Frontal cortex (tissue), 4 donors: ENCODE measurements around the gene DLL1. TPM values are rescaled to one million over a fixed set of nuclear protein-coding genes. Genes with fewer than 3 reads are reported as not detected.

Experiments used
- DNase-seq, 2 donors: peaks; one replicate each; pipeline ENCODE4 v3.0.0; 2012; ENCODE audit warnings: low spot score in 2 of 2
- FAIRE-seq: peaks from 2 replicates; lab custom pipeline; 2012; peaks lifted over from hg19 to GRCh38; lab: Jason Lieb, UNC
- total RNA-seq: library from RNA; depleted of rRNA; stranded (reverse); fragments of >200 nt; gene quantifications from one replicate; pipeline ENCODE4 v1.2.3, GENCODE V29; 2014
- donor health status: control.
- donor health status: control.
- donor health status: control.

DLL1 gene
- total RNA-seq, 1 donor from 2014 or later, result 9.0 TPM

GRCh38 chr6:170254315-170255213, 36.3 kb downstream of the DLL1 start:
- DNase-seq, result no peak
- FAIRE-seq, result no peak

- DNase-seq (no peak), FAIRE-seq (no peak)
Measured at GRCh38 chr6:170253910-170254269, 37.0 kb downstream of the DLL1 start.

- DNase-seq (no peak), FAIRE-seq (no peak)
Measured at GRCh38 chr6:170253226-170253909, 37.5 kb downstream of the DLL1 start.

- FAIRE-seq (no peak), DNase-seq (no peak)
Measured at GRCh38 chr6:170251776-170252571, 38.9 kb downstream of the DLL1 start.

- DNase-seq, result no peak
Measured at GRCh38 chr6:170250981-170251775, 39.7 kb downstream of the DLL1 start.

GRCh38 chr6:170250455-170250854, 40.4 kb downstream of the DLL1 start:
- no peak for FAIRE-seq
- DNase-seq, result no peak

More at GRCh38 chr6:170250981-170251775, 39.7 kb downstream of the DLL1 start:
- no peak for FAIRE-seq

GRCh38 chr6:170249817-170250216, 41.1 kb downstream of the DLL1 start:
- FAIRE-seq, result no peak

GRCh38 chr6:170248861-170249600, 41.8 kb downstream of the DLL1 start:
- DNase-seq, result no peak
- no peak for FAIRE-seq

More at GRCh38 chr6:170249817-170250216, 41.1 kb downstream of the DLL1 start:
- DNase-seq, result no peak

- FAIRE-seq (no peak), DNase-seq (no peak)
Measured at GRCh38 chr6:170248111-170248805, 42.6 kb downstream of the DLL1 start.

GRCh38 chr6:170247178-170247701, 43.6 kb downstream of the DLL1 start:
- FAIRE-seq (no peak), DNase-seq (no peak)

GRCh38 chr6:170245475-170245992, 45.3 kb downstream of the DLL1 start:
- DNase-seq (no peak), FAIRE-seq (no peak)

- FAIRE-seq (no peak), DNase-seq (peak in 1 of 2 donors; percentile 66)
Measured at GRCh38 chr6:170244721-170245474, 46.0 kb downstream of the DLL1 start.

GRCh38 chr6:170243791-170244291, 47.0 kb downstream of the DLL1 start:
- FAIRE-seq, result no peak
- DNase-seq, result peak; percentile 58 to 64

GRCh38 chr6:170243386-170243785, 47.5 kb downstream of the DLL1 start:
- no peak for FAIRE-seq

GRCh38 chr6:170238741-170239565, 51.9 kb downstream of the DLL1 start:
- no peak for DNase-seq

More at GRCh38 chr6:170243386-170243785, 47.5 kb downstream of the DLL1 start:
- DNase-seq, result no peak

More at GRCh38 chr6:170238741-170239565, 51.9 kb downstream of the DLL1 start:
- FAIRE-seq, result no peak
